ENCODE measurements around the gene ADAD1.

- TF ChIP-seq CTCF (IDR thresholded peaks at IDR 0.05) (no peak), POLR2A (IDR thresholded peaks at IDR 0.05) (no peak)
Observed at GRCh38 chr4:122476745-122477144, 97.9 kb downstream of the ADAD1 start.

Data from thyroid gland (tissue), 4 donors.